Tibial artery (tissue), 4 donors: Measurements from ENCODE around the gene GATA5.

Experiments
- DNase-seq, 2 donors: peaks; one replicate each; pipeline ENCODE4 v3.0.0-alpha.2; 2019
- H3K27ac ChIP-seq, 2 donors: fragments of 200-600 bp; sonication (generic) in 1 of 2; 1 replicate in 1 of 2; 2 replicates in 1 of 2; pipeline ENCODE4 v1.5.1; 2018 to 2019; ENCODE audit warnings: mild to moderate bottlenecking in 1 of 2
- H3K27me3 ChIP-seq, 2 donors: fragments of 200-600 bp; sonication (generic) in 1 of 2; one replicate each; pipeline versions ENCODE4 v1.5.1 to v1.6.0; 2016 to 2019
- H3K36me3 ChIP-seq, 3 donors: fragments of 200-600 bp; sonication (generic) in 2 of 3; one replicate each; pipeline ENCODE4 v1.5.1; 2016 to 2019; ENCODE audit warnings: mild to moderate bottlenecking in 2 of 3
- H3K4me1 ChIP-seq, 4 donors: fragments of 200-600 bp; sonication (generic) in 2 of 4; 1 replicate in 3 of 4; 2 replicates in 1 of 4; pipeline ENCODE4 v1.5.1; 2016 to 2019
- H3K4me3 ChIP-seq, 2 donors: fragments of 200-600 bp; sonication (generic) in 1 of 2; 1 replicate in 1 of 2; 2 replicates in 1 of 2; pipeline ENCODE4 v1.5.1; 2018 to 2019; ENCODE audit warnings: mild to moderate bottlenecking in 2 of 2
- H3K9me3 ChIP-seq, 3 donors: fragments of 200-600 bp; sonication (generic) in 1 of 3; one replicate each; pipeline ENCODE4 v1.5.1; 2016 to 2019
- intact Hi-C: fragments of 100-400 bp; cut with DNase I; formaldehyde crosslinking; loops from one replicate; pipeline ENCODE4 v1.15.0; 2023; ENCODE audit warnings: low total_unique reads
- TF ChIP-seq, protein P1 (sequence below), 2 experiments: fragments of 200-600 bp in 1 of 2; fragments of 450-650 bp in 1 of 2; IDR thresholded peaks; one replicate each; pipeline ENCODE4 v1.5.1; 2017 to 2019; ENCODE audit warnings: antibody characterized with exemption in 2 of 2, mild to moderate bottlenecking in 1 of 2, moderate library complexity in 1 of 2

Gene GATA5

DNA sequence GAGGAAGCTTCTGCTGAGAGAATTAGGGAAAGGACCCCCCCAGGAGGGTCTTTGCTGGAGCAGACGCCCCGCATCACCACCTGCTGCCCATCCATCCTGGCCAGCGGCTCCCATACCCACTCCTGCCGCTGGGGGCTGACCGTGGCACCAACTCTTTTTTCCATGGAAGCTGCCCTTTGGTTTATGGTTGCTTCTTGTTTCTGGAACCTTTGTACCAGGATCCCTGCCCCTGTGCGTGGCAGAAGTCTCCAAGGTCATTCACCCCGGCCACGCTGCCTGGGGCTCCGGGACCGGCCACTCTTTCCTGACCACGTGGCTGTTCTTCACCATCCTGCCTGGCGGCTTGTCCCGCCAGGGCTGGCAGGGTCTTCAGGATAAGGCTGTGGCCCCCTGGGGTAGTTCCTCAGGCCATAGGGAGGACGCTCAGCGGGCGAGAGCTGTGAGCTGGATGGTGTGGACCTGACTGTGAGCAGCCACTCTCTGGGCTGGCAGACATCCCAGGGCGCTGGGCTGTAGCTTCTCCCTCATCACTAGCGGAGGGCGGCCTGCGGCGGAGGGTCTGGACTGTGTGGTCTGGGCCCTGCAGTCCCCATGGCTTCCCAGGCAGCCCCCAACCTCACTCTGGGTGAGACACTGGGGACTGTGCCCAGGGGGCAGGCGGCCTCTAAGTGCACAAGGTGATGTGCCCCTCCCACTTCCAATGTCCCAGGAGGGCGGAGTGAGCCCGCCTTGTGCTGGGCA lies 25.7 kb downstream of the GATA5 start:
- H3K27me3 ChIP-seq, result peaks cover 0 to 92% of the 10 kb centered on the region in 2 donors

DNA sequence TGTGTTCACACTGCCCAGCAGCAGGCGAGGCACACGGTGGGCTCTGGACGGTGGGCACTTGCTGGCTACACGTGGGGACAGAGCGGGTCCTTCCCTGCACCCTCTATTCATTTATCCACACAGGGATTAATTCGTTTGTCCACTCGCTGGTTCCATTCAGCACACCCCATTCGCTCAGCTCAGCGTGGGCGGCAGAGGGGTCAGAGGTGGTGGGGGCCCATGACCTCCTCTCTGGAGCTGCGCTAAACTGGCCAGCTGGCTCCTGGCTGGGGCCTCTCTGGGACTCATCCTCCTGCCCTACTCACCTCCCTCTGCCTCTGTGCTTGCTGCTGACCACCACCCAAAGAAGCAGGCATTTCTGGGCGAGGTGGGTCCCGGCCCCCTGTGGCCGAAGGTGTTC lies 27.0 kb downstream of the GATA5 start:
- Histone ChIP-seq H3K27ac (no peak overlapping the region), H3K4me1 (no peaks in the 10 kb centered on the region), H3K9me3 (no peaks in the 10 kb centered on the region), H3K27me3 (peaks cover 0 to 91% of the 10 kb centered on the region in 2 donors), H3K36me3 (no peaks in the 10 kb centered on the region), H3K4me3 (no peak overlapping the region)
- no peak for DNase-seq
- intact Hi-C loops, result no loop called here
- TF ChIP-seq, protein P1, sequence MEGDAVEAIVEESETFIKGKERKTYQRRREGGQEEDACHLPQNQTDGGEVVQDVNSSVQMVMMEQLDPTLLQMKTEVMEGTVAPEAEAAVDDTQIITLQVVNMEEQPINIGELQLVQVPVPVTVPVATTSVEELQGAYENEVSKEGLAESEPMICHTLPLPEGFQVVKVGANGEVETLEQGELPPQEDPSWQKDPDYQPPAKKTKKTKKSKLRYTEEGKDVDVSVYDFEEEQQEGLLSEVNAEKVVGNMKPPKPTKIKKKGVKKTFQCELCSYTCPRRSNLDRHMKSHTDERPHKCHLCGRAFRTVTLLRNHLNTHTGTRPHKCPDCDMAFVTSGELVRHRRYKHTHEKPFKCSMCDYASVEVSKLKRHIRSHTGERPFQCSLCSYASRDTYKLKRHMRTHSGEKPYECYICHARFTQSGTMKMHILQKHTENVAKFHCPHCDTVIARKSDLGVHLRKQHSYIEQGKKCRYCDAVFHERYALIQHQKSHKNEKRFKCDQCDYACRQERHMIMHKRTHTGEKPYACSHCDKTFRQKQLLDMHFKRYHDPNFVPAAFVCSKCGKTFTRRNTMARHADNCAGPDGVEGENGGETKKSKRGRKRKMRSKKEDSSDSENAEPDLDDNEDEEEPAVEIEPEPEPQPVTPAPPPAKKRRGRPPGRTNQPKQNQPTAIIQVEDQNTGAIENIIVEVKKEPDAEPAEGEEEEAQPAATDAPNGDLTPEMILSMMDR (IDR thresholded peaks at IDR 0.05), result no peak

More for the DNA sequence above, 25.7 kb downstream of the GATA5 start:
- intact Hi-C loops, result no loop called here
- Histone ChIP-seq H3K4me3 (no peak overlapping the region), H3K4me1 (no peaks in the 10 kb centered on the region), H3K27ac (no peak overlapping the region), H3K9me3 (no peaks in the 10 kb centered on the region), H3K36me3 (no peaks in the 10 kb centered on the region)
- no peak for DNase-seq
- TF ChIP-seq, protein P1 (IDR thresholded peaks at IDR 0.05), result no peak

DNA sequence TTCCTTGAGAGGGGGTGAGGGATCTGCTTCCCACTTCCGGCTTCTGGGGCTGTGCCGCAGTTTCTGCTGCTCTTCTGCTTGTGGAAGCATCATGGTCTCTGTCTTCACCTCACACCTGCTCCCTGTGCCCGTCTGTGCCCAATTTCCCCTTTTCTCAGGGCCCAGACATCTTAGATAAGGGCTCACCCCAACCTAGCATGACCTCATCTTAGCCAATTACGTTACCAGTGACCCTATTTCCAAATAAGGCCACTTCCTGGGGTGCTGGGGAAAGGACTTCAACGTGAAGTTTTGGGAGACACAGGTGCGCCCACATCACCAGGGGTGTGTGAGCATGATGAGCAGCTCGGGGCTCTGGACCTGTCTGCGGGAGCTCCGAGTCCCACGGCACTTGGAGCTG lies 27.8 kb downstream of the GATA5 start:
- intact Hi-C loops, result no loop called here
- Histone ChIP-seq H3K27ac (no peak overlapping the region), H3K4me3 (no peak overlapping the region), H3K9me3 (no peaks in the 10 kb centered on the region), H3K4me1 (no peaks in the 10 kb centered on the region), H3K27me3 (peaks cover 0 to 84% of the 10 kb centered on the region in 2 donors), H3K36me3 (no peaks in the 10 kb centered on the region)
- TF ChIP-seq, protein P1 (IDR thresholded peaks at IDR 0.05), result no peak
- no peak for DNase-seq

DNA sequence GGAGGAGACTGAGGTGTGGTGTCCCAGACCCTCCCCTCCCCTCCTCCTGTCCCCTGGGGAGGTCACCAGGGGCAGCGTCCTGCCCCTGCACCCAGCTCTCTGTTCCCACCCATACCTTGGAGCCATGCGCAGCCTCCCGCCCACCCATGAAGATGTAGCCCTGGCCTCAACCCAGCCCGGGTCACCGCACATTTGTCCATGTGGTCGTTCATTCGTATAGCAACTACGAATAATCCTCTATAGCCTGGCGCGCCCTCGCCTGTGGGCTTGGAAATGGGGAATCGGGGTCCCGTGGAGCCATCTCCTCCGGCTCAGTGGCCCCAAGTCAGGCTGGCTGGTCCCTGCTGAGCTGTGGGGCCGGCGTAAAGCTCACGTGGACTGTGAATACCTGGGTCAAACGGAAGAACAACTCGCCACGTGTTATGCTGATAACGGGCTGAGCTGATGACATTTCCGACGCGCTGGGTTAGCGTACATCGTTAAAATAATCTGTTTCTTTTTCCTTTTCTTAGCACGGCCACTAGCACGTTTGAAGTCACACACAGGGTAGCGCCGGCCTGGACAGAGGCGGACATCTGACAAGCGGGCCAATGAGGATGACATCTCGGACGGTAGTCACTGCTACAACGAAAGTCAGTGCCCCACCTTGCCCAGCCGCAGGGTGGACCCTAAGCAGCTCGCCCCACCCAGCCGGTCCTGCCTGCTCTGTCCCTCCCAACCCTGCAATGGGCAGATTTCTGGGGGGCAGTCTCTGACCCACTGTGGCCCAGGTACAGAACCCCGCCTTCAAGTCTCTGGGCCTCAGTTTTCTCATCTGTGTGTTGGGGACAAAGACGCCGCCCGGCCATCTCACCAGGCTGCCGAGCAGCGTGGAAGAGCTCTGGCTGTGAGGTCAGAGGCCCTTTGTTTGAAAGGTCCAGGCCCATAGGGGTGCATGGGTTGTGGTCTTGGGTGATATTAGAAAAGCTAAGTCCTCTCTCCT lies 28.6 kb downstream of the GATA5 start:
- DNase-seq, result no peak
- H3K4me1 ChIP-seq, result no peaks in the 10 kb centered on the region
- TF ChIP-seq, protein P1 (IDR thresholded peaks at IDR 0.05), result no peak
- no peak overlapping the region for H3K27ac ChIP-seq
- peaks cover 0 to 76% of the 10 kb centered on the region in 2 donors for H3K27me3 ChIP-seq
- no peaks in the 10 kb centered on the region for H3K9me3 ChIP-seq
- H3K36me3 ChIP-seq, result no peaks in the 10 kb centered on the region
- H3K4me3 ChIP-seq, result no peak overlapping the region
- intact Hi-C loops, result no loop called here

DNA sequence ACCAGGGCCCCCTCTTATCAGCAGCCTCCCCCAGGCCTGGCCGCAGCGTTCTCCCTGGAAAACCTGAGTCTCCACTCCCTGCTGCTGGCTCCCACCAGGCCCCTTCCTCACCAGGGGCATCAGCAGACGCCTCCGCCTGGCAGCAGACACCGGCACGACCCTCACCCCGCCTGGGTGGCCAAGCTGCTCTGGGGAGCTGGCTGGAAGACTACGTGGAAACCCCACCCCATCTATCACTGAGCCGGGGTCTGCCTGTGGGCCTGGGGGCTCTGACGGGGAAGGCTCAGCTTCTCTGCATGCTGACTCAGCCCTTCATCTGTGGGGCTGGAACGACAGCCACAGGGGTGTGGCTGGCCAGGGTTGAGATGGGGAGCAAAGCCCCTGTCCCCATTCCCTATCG lies 29.3 kb downstream of the GATA5 start:
- no peak overlapping the region for H3K27ac ChIP-seq
- TF ChIP-seq, protein P1 (IDR thresholded peaks at IDR 0.05), result no peak
- H3K27me3 ChIP-seq, result peaks cover 0 to 80% of the 10 kb centered on the region in 2 donors
- H3K4me1 ChIP-seq, result no peaks in the 10 kb centered on the region
- no peaks in the 10 kb centered on the region for H3K36me3 ChIP-seq
- intact Hi-C loops, result no loop called here
- H3K9me3 ChIP-seq, result no peaks in the 10 kb centered on the region
- H3K4me3 ChIP-seq, result no peak overlapping the region
- no peak for DNase-seq
